Stimulated activated CD4-positive, alpha-beta T cell treated with anti-CD3 and anti-CD28 coated beads, Interleukin-1b, Interleukin-23, amount 100 ng/mL, for 4 hours (primary cell): ENCODE results near the gene CMC4.

Experiments
- DNase-seq, 2 donors: peaks; one replicate each; pipeline ENCODE4 v3.0.0-alpha.2; 2020; ENCODE audit warnings: low read depth in 2 of 2

Gene CMC4, protein sequence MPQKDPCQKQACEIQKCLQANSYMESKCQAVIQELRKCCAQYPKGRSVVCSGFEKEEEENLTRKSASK

DNA sequence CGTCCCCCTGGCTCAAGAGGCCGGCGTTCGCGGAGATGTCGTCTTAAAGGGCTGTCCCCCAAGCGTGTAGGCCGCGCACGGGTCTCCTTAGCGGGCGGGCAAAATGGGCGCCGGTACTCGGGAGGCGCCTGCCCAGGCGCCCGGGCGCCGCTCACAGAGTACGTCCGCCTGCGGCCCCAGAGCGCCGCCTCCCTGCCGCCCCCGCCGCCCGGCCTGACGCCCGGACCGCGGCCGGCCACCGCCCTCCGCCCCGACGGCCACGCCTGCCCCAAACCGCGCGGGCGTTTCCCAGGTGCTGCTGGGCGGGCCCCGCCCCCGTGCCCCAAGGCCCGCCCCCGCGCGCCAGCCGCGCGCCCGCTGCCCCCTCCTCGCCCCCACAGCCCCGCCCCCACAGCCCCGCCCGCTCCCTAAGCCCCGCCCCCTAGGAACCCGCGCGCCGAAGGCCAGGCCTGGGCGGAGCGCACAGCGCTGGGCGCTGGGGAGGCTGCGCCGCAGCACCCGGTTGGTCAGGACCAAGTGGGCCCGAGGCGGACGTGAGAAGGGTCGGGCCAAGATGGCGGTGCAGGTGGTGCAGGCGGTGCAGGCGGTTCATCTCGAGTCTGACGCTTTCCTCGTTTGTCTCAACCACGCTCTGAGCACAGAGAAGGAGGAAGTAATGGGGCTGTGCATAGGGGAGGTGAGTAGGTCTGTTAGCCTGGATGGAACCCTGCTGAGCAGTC, at the start of gene CMC4, which contains the start of the genes BRCC3 and MTCP1:
CMC4 (minus strand) TSS at position 162 of the 719 bp plus-strand sequence. CDS start 7,113 bp downstream, outside the sequence.
BRCC3 (plus strand) TSS at position 534 of the 719 bp plus-strand sequence; CDS start at position 554, 20 bp downstream.
MTCP1 (minus strand) TSS at position 162 of the 719 bp plus-strand sequence. CDS start 5,126 bp downstream, outside the sequence.
- peak; percentile 58 to 66 for DNase-seq

DNA sequence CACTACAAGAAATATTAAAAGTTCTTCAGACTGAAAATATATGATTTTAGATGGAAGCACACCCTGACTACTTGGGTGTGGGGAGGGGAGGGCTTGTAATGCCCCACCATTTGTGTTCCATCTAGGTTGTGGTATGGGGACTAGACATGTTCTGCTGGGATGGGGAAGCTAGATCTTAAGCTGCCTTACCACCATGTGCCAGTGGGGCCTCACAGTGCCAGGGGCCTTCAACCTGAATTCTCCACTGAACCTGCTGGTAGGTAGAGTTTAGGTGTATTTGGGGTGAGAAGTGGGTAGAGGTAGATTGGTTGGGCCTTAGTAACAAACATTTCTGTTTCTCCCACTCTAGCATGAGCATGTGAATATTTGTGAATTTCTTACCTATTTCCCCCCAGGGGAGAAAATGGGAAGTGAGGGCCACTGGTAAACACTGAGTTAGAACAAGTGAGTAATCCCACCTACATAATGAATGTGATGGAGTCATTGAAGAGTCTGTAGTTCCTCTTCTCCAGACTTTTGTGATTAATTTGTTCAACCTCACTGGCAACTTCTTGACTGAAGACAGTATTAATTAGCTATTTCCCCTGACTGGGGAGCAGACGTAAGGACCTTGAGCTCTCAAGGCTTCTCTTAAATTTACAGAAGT, 44.4 kb upstream of the CMC4 start:
- no peak for DNase-seq

GRCh38 chrX:155113097-155113496, 42.2 kb upstream of the CMC4 start:
- DNase-seq, result no peak

GRCh38 chrX:155112171-155112570, 41.2 kb upstream of the CMC4 start:
- no peak for DNase-seq

DNA sequence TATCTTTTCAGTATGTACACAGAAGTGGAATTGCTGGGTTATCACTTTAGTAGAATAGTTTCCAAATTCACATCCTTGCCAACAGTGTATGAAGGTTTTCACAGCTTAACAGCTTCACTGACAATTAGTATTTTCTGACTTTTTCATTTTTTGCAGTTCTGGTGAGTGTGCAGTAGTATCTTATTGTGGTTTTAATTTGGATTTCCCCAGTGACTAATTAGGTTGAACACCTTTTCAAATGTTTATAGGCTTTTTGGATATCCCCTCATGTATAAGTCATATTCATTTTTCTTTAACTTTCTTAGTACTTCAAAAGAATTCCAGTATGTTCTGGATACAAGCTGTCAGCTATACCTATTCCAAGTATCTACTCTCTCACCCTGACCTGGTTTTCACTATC, 37.5 kb upstream of the CMC4 start:
- DNase-seq, result no peak

DNA sequence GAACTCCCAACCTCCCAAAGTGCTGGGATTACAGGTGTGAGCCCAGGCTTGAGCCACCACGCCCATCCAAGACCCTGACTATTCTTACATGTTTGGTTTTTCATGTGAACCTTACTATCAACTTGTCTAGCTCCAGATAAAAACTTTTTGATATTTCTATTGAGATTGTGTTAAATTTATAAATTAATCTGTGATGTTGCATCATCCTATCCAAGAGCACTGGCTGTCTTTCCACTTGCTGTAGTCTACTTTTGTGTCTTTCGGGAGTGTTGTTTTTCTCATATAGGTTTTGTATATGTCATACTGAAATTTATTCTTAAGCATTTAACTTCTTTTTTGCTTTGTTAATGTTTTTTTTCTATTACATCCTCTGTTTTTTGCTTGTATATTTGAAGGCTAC, 35.0 kb upstream of the CMC4 start:
- DNase-seq, result no peak

DNA sequence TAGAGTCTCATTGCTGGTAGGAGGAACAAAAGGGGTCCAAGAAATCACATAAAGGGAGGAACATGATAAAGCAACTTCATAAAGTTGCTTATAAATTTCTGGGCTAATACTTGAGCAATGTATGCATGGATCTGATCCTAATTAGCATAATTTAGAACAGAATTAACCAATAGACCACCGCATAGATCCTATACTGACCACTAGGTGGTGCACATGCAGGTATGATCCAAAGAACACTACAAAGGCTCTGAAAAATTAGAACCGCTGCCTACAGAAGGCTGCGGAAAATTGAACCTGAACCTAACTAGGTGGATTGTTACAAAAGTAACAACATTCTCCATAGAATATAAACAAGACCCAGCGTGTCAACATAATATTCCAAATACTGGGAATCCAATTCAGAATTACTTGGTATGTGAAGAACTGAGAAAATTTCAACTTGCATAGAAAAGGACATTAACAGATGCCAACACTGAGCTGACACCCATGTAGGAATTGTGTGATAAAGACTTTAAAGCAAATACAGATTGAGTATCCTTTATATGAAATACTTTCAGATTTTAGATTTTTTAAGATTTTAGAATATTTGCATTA, 23.6 kb upstream of the CMC4 start:
- DNase-seq, result no peak

GRCh38 chrX:155086961-155087735, 16.2 kb upstream of the CMC4 start:
- no peak for DNase-seq

- peak in 1 of 2 donors; percentile 31 for DNase-seq
These were observed 15.4 kb upstream of the CMC4 start for GRCh38 chrX:155086202-155086840.

DNA sequence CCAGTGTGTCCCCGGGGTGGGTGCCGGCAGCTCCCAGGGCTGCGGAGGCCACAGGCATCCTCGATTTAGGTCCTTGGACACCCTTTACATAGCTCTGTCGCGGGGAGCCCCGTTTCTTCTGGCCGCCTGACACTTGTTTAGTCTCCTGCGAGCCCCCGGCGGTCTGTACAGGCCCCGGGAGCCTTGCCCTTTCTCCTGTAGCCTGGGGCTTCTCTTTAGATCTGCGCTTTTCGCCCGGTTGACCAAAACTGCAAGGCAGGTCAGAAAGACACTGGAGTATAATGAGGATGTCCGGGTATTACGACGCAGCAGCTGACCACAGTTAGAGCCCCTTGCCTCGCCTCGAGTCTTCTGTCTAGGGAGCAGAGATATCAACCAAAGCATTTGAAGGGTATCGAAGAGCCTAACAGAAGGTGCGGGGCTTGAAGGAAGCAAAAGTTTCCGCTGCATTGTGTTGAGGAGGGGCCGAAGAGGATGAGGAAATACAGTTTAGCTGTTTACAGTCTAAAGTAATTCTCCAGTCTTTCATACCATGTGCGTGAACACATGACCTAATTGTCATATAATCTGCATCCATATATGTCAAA, 851 bp upstream of the CMC4 start:
- no peak for DNase-seq

- no peak for DNase-seq
These were observed 317 bp downstream of the CMC4 start for GRCh38 chrX:155070663-155070974.

DNA sequence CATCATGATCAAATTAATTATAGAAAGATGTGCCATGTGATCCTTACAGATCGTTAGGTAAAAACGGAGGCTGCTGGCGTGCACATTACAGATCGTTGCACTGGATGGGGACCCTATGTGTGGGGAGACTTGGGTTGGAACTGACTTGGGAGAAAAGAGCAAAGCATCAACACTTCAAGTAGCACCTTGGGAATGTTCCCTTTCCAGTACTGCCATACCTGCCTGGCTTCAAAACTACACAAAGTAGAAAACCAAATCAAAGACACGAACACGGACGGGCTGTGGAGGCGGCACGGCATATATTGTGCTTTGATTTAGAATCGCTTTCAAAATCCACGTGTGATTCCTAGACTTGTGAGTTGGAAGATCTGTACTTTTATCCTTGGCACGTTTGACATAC, 898 bp downstream of the CMC4 start:
- DNase-seq, result no peak

DNA sequence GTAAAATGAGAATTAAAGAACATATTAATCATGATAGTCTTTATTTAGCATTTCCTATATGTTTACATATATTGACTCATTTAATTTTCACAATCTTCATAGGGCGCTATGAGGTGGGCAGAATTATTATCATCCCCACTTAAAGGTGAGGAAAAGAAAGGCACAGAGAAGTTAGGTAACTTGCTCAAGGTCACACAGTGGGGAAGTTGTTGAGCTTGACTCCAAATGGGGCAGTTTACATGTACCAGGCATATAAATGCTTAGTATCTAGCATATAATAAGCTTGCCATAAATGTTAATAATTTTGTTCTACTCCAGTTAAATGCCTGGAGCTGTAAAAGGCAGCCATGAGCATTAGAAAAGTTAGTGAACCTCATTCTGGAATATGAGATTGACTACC, 1.5 kb downstream of the CMC4 start:
- no peak for DNase-seq

DNA sequence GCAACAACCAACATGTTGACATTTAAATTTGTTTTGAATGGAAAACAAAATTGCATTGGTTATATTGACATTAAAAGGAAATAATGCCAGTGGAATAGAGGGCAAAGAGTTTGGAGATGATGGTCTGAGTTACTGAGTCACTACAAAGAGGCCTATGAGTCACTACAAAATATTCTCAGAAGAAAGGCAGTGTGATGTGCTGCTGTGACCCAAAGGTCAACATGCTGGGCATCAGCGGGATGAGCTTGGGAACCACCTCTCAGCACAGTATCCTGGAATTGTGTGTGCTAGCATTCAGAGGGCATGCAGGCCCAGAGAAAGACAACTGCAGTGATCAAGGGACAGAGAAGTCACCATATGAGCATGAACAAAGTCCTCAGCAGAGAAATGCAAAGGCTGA, 2.8 kb downstream of the CMC4 start:
- DNase-seq, result no peak

DNA sequence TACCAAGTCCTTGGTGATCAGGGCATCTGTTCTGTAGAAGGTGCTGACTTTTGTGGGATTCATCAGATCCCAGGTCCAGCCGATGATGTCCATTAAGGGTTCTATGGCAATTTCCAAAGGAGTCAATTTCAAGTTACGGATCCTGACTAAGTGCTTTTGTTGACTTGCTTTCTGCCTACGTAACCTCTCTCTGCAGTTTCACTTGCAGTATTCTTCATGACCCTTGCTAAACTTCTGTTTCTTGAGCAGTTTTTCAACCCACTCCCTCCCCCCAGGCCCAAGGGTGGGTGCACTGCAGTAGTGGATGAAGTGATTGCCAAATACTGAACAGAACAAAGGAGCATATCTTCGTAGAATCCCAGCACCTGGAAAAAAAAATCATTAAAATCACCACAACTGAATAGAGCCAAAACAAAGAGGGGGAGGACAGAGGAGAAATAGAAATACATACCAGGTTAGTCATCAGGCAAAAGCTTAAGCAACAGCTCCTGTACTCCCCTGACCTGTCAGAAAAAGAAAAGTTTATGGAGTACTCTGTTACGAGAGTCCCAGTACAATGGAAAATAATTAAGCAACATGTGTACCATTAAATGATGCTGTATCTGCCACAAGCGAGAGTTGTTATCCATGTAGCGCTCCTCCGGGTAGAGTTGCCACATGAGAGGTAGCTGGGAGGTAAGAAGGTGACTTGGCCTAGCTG, 5.8 kb downstream of the CMC4 start:
- DNase-seq, result no peak

- no peak for DNase-seq
These were observed 9.2 kb downstream of the CMC4 start for GRCh38 chrX:155061760-155062159.

DNA sequence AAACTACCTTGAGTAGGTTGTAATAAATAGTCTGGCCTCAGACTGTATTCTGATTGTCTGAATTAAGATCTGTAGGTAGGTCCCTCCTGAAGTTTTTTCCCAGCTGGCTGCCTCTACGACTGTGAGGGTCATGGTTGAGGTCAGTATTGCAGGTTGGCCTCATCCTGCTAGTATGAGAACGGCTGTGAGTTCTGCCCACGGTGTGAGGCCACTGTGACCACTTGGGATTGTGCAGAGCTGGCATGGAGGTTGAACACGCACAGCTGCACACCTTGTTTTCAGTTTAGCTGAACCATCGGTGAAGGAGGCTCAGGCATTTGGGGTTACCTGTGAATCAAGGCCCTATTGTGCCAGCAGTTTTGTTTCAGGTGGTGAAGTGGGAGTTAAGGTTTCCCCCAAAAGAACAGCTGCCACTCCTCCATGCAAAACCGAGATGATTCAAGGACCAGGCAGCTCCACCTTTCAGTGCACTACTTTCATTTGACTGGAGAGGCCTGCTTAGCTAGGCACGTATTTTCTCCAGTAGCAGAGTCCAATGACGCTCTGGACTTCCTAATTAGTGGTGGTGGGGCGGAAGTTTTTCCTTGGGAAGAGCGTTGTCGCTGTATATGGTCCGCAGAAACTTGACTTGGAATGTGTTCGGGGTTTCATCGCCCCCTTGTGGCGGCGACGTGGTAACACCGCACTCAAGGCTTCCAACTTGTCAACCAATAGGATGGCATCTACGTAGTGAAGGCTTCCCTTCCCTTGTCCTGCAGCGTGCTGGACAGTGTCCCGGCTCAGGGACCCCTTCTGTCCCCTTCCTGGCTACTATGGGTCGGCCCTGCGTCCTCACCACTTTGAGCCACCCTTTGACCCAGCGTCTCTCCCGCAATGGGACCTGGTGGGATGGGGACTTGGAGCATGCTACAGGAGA, 13.8 kb downstream of the CMC4 start:
- DNase-seq, result peak in 1 of 2 donors; percentile 22

GRCh38 chrX:155056471-155056870, 14.5 kb downstream of the CMC4 start:
- DNase-seq, result no peak

- DNase-seq, result no peak
These were observed 15.4 kb downstream of the CMC4 start for GRCh38 chrX:155055494-155055893.
